SH-SY5Y (cell line): Measurements from ENCODE around the gene SIL1.

Experiments
- GATA2 ChIP-seq: IDR thresholded peaks from 2 replicates; pipeline ENCODE4 v1.6.1; 2011; ENCODE audit warnings: mild to moderate bottlenecking, low read depth, low read length
- GATA3 ChIP-seq: IDR thresholded peaks from 2 replicates; pipeline ENCODE4 v1.6.1; 2011; ENCODE audit warnings: low read depth, mild to moderate bottlenecking, low read length, moderate library complexity

SIL1 gene

GRCh38 chr5:139212486-139212885, 14.3 kb upstream of the SIL1 start:
- TF ChIP-seq GATA2 (no peak), GATA3 (no peak)

GRCh38 chr5:139210585-139210984, 12.4 kb upstream of the SIL1 start:
- TF ChIP-seq GATA2 (no peak), GATA3 (no peak)

- TF ChIP-seq GATA2 = no peak
- no peak for TF ChIP-seq GATA3
Observed at GRCh38 chr5:139207297-139208000, 9.3 kb upstream of the SIL1 start.

- TF ChIP-seq GATA2 (no peak), GATA3 (no peak)
Observed at GRCh38 chr5:139205586-139205985, 7.4 kb upstream of the SIL1 start.

GRCh38 chr5:139205124-139205523, 7.0 kb upstream of the SIL1 start:
- TF ChIP-seq GATA3 = no peak
- no peak for TF ChIP-seq GATA2

- TF ChIP-seq GATA3 = no peak
- no peak for TF ChIP-seq GATA2
Observed at GRCh38 chr5:139204196-139204595, 6.0 kb upstream of the SIL1 start.

GRCh38 chr5:139199321-139199720, 1.2 kb upstream of the SIL1 start:
- TF ChIP-seq GATA2 (no peak), GATA3 (no peak)

GRCh38 chr5:139196296-139196956, 1.7 kb downstream of the SIL1 start:
- TF ChIP-seq GATA3 (no peak), GATA2 (no peak)

GRCh38 chr5:139194486-139194885, 3.7 kb downstream of the SIL1 start:
- TF ChIP-seq GATA3 = no peak
- TF ChIP-seq GATA2 = no peak

GRCh38 chr5:139193928-139194327, 4.2 kb downstream of the SIL1 start:
- TF ChIP-seq GATA3 (no peak), GATA2 (no peak)

- TF ChIP-seq GATA3 (no peak), GATA2 (no peak)
Observed at GRCh38 chr5:139190125-139190524, 8.0 kb downstream of the SIL1 start.

- TF ChIP-seq GATA2 = no peak
- no peak for TF ChIP-seq GATA3
Observed at GRCh38 chr5:139188558-139189270, 9.5 kb downstream of the SIL1 start.

GRCh38 chr5:139186752-139187326, 11.3 kb downstream of the SIL1 start:
- no peak for TF ChIP-seq GATA2
- no peak for TF ChIP-seq GATA3

GRCh38 chr5:139186261-139186660, 11.9 kb downstream of the SIL1 start:
- TF ChIP-seq GATA2 (no peak), GATA3 (no peak)
